ENCODE data around the gene MRPL10.
"Not testable (repeated sequence)": the region's sequence is repeated elsewhere in the genome, so short reads cannot be mapped to it uniquely, and the experiment has no call there.

The MRPL10 gene

DNA sequence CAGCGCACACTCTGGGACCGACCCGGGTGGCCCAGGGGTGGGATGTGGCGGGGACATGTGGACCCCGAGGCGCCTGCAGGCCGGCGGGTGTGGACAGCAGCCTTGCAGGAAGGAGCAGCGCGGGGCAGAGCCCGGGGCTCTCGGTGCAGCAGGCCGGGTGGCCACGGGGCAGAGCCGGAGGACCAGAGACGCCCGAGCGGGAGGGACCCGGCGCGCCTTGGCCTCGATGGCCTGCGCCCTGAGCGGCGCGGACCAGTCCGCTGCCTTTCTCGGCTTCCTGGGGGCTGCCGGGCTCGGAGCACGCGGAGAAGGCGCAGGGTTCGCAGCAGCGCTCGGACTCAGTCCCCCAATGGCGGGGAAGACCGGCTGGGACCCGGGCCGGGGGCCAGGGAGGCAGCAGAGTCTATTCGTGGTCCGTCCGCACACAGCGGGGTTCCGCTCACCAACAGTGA lies 53.1 kb downstream of the MRPL10 start:
- TF ChIP-seq, protein P1, sequence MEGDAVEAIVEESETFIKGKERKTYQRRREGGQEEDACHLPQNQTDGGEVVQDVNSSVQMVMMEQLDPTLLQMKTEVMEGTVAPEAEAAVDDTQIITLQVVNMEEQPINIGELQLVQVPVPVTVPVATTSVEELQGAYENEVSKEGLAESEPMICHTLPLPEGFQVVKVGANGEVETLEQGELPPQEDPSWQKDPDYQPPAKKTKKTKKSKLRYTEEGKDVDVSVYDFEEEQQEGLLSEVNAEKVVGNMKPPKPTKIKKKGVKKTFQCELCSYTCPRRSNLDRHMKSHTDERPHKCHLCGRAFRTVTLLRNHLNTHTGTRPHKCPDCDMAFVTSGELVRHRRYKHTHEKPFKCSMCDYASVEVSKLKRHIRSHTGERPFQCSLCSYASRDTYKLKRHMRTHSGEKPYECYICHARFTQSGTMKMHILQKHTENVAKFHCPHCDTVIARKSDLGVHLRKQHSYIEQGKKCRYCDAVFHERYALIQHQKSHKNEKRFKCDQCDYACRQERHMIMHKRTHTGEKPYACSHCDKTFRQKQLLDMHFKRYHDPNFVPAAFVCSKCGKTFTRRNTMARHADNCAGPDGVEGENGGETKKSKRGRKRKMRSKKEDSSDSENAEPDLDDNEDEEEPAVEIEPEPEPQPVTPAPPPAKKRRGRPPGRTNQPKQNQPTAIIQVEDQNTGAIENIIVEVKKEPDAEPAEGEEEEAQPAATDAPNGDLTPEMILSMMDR (conservative IDR thresholded peaks at IDR 0.05; ENCODE audit: low read depth): no peak
- CTCF ChIA-PET: interaction anchor here (0.7 kb wide), 1 partner anchor 67 kb away, joined by 3 read pairs; no protein-coding TSS in a partner anchor
- H3K27ac ChIP-seq: no peak overlapping the region
- POLR2A ChIA-PET (ENCODE audit: low non-redundant PET): no interaction called here
- DNase-seq (ENCODE audit: low spot score): no peak

DNA sequence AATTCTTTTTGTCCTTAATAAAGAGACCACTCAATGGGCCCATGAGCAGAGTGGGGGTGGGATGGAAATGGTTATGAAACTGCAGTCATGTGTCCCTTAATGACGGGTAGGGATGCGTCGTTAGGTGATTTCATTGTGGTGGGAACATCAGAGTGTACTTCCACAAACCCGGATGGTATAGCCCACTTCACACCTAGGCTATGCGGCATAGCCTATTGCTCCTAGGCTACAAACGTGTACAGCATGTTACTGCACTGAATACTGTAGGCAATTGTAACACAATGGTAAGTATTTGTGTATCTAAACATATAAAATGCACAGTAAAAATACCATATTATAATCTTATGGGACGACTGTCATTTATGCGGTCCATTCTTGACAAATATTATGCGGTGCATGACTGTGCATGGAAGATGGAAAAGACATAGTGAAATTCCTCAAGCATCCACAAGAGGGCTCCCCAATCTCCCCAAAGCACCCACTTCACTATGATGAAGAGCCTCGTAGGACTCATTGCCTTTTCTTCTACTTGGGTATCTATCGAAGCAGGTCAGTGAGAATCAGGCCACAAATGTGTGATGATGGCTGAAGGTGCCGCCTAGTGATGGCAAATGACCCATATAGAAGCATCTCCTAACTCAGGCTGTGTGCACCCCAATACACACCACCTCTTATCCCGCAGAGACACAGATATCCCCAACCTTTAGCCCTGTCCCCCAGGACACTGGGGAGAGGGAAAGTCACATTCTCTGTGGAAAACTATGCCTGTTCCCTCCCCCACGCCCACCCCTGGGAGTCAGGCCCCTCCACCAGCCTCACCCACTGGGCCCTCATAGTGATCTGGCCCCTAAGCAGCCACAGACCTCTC lies 54.8 kb downstream of the MRPL10 start:
- POLR2A ChIA-PET (ENCODE audit: low non-redundant PET): no interaction called here
- CTCF ChIA-PET: interaction anchor here (0.6 to 0.7 kb wide), 3 partner anchors 25 to 38 kb away, joined by 3 to 4 read pairs (median 3); no protein-coding TSS in a partner anchor
- H3K27ac ChIP-seq: no peak overlapping the region
- DNase-seq (ENCODE audit: low spot score): peak; percentile 58
- TF ChIP-seq, protein P1 (conservative IDR thresholded peaks at IDR 0.05; ENCODE audit: low read depth): peak; percentile 84

DNA sequence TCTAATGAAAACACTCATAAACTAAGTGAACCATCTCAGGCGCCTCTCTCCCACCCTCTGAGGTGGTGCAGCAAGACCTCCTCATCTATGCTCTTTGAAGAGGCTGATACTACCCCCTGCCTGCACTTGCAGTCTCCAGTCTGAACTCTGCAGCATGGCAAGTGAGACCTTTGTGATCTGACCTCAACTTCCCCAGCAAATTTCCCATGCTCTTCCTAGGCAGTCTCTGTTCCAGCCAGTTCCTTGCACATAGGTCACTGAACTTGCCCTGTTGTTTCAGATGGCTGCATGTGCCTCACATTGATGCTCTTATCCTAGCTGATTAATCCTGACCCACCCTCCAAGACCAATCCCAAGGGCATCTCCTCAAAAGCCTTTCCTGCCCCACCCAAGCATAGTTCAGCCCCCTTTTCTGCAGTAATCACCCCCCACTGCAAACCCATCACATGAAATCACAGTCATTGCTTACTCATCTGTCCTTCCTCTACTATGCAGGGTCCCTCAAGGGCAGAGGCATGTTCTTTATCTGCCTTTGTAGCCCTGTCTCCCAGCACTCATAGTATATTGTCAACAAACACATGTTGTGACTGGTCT lies 56.3 kb downstream of the MRPL10 start:
- CTCF ChIA-PET: interaction anchor here (0.6 kb wide), 1 partner anchor 224 kb away, joined by 3 read pairs; no protein-coding TSS in a partner anchor
- POLR2A ChIA-PET (ENCODE audit: low non-redundant PET): no interaction called here
- DNase-seq (ENCODE audit: low spot score): no peak
- TF ChIP-seq, protein P1 (conservative IDR thresholded peaks at IDR 0.05; ENCODE audit: low read depth): no peak
- H3K27ac ChIP-seq: no peak overlapping the region

DNA sequence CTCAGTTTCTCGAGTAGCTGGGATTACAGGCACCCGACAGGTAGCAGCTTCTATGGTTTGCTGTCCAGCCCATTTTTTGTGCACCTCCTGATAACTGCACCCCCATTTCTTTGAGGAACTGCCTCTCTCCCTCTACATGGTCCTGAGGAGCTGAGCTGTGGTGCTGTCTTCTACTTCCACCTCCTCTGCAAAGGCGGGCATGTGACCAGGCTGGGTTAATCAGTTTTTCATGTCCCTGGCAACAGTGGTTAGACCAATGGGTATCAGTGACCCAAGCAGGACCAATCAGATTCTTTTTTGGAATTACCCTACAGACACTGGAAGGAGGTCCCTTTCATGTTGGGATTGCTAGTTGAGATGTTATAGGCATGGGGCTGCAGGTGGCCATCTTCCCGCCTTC lies 57.0 kb downstream of the MRPL10 start:
- CTCF ChIA-PET: no interaction called here
- TF ChIP-seq, protein P1 (conservative IDR thresholded peaks at IDR 0.05; ENCODE audit: low read depth): no peak
- POLR2A ChIA-PET (ENCODE audit: low non-redundant PET): no interaction called here
- no peak overlapping the region for H3K27ac ChIP-seq
- DNase-seq (ENCODE audit: low spot score): no peak

DNA sequence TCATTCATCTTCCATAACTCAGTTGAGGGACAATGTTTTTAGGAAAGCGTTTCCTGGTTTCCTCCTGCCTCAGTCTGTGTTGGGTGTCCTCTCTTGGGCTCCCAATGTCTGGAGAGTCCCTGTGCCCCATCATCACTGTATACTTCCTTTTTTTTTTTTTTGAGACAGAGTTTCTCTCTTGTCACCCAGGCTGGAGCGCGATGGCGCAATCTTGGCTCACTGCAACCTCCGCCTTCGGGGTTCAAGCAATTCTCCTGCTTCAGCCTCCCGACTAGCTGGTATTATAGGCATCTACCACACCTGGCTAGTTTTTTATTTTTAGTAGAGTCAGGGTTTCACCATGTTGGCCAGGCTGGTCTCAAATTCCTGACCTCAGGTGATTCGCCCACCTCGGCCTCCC lies 57.7 kb downstream of the MRPL10 start:
- H3K27ac ChIP-seq; POLR2A ChIA-PET (ENCODE audit: low non-redundant PET); DNase-seq (ENCODE audit: low spot score): not testable (repeated sequence)
- CTCF ChIA-PET: interaction anchor here (1.2 kb wide), 2 partner anchors 12 to 58 kb away, joined by 4 read pairs; partner anchors contain the start of genes LRRC46 and MRPL10

Data from RWPE1 (cell line).